ENCODE measurements around the gene MLH1.
"Not testable (repeated sequence)": the region's sequence is repeated elsewhere in the genome, so short reads cannot be mapped to it uniquely, and the experiment has no call there.

The MLH1 gene
- 70.4 to 75.3 reads per million in 2 donors for total RNA-seq

DNA sequence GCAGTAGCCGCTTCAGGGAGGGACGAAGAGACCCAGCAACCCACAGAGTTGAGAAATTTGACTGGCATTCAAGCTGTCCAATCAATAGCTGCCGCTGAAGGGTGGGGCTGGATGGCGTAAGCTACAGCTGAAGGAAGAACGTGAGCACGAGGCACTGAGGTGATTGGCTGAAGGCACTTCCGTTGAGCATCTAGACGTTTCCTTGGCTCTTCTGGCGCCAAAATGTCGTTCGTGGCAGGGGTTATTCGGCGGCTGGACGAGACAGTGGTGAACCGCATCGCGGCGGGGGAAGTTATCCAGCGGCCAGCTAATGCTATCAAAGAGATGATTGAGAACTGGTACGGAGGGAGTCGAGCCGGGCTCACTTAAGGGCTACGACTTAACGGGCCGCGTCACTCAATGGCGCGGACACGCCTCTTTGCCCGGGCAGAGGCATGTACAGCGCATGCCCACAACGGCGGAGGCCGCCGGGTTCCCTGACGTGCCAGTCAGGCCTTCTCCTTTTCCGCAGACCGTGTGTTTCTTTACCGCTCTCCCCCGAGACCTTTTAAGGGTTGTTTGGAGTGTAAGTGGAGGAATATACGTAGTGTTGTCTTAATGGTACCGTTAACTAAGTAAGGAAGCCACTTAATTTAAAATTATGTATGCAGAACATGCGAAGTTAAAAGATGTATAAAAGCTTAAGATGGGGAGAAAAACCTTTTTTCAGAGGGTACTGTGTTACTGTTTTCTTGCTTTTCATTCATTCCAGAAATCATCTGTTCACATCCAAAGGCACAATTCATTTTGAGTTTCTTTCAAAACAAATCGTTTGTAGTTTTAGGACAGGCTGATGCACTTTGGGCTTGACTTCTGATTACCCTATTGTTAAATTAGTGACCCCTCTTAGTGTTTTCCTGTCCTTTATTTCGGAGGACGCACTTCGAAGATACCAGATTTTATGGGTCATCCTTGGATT is at the start of gene MLH1:
MLH1 (plus strand) TSS at position 193 of the 958 bp plus-strand sequence; CDS start at position 223, 30 bp downstream.
- DNase-seq, result no peak

DNA sequence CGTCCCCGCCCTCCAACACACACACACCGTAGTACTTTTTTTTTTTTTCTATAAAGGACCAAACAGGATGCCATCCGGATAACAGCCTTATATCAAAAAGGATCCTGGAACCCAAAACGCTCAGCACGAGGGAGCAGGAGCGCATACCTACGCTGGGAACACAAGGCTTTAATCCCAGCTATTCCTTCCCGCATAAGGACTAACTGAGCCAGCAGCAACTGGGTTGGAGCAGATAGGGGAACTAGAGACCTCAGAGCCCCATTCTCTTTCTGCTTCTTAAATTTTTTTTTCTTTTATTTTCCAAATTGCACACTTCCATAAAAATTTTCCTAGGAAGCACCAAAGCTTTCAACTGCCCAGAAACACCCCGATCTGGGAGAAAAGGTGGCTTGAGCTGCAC is 49.7 kb upstream of the MLH1 start:
- no peak for DNase-seq

DNA sequence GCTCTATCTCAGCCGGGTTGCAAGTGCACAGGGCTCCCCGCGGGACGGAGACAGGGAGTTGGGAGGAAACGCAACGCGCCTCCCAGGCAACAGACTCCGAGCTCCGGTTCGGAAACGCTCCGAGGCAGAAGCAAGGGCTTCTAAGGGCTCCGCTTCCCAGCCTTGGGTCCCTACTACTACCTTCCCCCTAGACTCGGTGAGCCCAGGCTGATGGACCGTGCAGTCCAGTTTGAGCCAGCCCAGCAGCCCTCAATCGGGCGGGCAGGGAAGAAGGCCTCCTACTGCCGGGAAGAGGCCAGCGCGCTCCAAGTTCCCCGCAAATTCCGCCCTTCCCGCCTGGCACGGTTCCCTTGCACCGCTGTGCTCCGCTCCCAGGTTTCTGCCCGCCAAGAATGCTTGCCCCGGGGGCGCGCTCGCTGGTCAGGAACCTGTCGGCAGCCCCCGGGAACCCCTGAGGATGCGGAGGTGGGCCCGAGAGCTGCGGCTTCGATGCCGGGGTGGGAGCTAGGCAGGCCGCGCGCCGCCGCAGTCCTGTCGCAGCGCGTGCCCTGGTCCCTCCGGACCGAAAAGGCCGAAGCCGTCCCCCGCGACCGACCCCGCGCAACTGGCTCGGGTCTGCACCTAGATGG is 49.2 kb upstream of the MLH1 start:
- DNase-seq, result peak; percentile 37

DNA sequence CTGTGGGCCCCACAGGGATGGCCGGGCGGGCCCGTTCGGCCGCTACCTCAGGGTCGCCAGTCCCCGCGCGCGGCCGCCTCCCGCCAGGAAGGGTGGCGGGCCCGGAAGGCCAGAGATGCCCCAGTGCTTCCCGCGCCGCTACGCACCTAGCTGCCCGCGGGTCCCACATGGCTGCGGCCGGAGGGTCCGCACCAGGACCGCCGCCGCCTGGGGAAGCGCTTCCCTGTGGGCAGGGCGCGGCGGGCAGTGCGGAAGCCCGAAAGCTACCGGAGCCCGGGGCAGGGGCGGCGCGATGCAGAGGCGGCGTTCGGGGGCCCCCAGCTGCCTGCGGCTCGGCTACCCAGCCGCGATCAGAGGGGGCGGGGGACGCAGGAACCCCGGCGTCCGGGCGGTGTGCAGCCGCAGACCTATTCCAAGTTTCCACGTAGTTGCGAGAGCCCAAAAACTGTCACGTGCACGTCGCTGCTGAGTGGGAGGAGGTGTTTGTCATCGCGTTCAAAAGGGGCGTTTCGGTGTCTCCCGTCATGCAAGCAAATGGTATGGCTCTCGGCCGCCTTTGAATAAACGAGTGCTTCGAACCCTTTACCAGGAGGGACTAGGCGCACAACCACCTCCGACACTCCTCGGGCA is 48.6 kb upstream of the MLH1 start, which contains the start of gene TRANK1:
TRANK1 (minus strand) TSS at position 414 of the 630 bp plus-strand sequence; CDS start at position 169, 245 bp downstream.
- peak; percentile 74 for DNase-seq

DNA sequence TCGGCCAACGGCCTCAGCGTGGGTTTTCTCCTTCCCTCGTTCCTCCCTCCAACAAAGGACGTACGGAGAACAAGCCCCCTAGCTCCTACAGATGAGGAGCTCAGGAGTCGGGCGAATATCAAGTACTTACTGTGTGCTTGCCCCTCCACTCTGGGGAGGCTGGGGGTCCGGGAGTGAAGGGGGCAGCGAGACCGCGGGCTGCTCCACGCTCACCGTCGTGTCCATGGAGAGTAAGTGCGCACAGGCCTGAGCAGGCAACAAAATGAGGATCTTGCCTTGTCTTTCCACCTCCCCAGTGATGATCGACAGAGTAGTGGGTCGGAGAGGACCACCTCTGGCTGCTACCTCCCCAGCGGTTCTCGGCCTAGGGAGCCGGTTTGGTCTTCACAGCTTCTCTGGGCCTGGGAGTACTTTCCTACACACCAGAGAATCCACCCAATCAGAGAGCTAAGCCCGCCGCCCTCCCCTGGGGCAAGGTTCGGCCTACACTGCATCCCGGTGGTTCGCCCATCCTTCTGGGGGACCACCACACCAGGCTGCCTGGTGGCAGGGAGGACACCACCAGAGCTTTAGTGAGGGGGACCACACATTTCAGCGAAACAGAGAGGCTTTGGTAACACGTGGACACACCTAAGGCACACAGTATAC is 47.9 kb upstream of the MLH1 start:
- DNase-seq, result no peak

DNA sequence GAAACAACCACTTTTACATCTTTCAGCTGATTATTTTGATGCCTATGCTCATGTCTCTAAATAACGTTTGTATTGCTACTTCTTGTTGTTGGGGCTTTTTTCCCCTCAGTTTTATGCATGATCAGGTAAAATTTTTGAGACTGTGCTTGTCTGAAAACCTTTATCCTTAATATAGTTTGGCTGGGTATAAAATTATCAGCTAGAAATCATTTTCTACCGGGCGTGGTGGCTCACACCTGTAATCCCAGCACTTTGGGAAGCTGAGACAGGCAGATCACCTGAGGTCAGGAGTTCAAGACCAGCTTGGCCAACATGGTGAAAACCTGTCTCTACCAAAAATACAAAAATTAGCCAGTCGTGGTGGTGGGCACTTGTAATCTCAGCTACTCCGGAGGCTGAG is 45.5 kb upstream of the MLH1 start:
- DNase-seq, result not testable (repeated sequence)

DNA sequence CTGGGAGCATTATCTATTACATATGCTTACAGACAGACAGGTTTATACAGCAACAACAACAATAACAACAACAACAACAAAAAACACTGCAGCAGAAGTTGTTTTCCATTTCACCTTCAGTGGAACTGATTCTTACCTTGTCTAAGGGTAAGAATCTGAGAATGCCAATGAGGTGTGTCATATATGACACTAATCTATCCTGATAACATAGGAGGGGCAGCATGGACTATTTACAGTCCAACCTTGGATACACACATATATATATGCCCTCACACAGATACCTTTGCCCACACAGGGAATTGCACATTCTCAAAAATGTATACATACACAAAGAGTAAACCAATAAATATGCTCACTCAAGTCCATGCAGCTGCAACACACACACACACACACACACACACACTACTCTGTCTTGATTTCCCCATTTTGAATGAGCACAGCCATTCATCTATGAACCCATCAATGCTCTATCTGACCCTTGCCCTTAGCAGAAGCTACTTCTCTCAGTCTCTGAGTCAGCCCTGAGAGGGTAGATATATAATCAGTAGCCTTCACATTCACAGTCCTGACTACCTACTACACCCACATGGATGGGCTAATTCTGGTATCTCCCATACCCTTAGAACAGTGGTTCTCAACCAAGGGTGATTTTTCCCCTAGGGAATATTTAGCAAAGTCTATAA is 38.7 kb upstream of the MLH1 start:
- no peak for DNase-seq

DNA sequence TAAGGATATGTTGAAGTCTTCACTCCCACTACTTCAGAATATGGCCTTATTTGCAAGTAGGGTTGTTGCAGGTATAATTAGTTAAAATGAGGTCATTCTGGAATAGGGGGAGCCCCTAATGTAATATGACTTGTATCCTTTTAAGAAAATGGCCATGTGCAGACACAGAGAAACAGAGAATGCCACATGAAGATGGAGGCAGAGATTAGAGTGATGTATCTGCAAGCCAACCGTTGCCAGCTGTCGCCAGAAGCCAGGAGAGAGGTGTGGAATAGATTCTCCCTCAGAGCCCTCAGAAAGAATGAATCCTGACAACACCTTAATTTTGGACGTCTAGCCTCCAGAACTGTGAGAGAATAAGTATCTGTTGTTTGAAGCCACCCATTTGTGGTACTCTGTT is 37.2 kb upstream of the MLH1 start:
- no peak for DNase-seq

DNA sequence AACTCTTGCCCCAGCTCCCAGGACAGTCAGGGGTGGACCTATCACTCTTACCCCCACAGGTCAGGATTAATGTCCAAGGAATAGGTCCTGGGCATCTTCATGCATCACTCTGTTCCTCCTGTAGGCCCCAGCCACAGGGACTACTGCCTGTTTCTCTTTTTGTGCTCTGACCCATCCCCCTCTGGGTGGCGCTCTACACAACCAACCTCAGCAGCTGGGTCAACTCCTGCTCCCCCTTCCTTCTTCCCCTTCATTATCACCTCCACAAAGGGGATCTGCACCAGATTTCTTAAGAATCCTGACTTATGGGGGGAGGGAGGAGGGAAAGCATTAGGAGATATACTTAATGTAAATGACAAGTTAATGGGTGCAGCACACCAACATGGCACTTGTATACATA is 36.3 kb upstream of the MLH1 start:
- no peak for DNase-seq

DNA sequence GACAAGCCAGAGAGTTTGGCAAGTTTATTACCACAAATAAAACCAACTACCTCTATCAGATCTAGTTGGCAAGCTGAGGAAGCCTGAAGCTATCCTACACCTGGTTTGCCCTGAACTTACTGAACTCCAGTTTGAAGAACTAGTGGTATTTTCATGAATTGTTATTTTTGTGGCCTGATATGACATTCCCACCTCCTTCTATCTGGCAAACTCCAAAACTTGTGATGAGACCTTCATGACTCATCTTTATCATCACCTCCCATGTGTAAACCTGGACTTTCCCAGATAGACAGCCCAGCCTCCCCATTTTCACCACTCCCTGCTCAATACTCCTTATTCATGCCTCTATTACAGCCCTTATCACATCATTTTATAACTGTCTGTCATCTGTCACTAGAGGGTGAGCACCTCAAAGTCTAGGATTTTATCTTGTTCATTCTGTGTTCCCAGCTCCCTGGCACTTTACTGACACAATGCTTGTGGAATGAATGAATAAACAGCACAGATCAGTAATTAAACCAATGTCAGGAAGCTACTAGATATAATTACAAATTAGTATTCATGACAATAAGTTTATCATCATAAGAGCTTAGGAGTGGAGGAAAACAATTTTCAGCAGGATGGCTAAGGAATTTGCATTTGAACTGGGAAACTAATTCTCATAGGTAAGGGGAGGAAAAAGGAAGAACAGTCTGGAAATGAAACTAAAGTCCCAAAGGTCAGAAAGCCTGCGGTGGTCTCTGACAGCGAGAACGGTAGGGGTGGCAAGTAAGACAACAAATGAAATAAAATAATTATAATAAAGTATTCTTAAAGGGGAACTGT is 35.2 kb upstream of the MLH1 start:
- no peak for DNase-seq

DNA sequence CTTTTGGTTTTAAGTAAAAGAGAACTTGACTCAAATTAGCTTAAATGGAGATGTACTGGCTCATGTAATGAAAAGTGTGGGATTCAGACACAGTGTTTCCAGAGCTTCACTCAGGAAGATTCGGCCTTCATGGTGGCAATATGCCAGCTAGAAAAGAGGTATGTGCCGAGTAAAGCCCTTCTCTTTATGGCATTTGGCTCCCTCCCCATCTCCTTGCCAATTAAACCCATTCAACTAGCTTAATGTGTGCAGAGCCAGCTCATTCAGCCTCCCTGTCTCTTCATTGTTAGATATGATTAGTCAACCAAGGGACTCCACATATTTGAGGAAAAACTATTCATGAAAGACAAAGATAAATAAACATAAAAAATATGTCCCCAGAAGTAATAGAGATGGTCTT is 33.5 kb upstream of the MLH1 start:
- DNase-seq, result no peak

DNA sequence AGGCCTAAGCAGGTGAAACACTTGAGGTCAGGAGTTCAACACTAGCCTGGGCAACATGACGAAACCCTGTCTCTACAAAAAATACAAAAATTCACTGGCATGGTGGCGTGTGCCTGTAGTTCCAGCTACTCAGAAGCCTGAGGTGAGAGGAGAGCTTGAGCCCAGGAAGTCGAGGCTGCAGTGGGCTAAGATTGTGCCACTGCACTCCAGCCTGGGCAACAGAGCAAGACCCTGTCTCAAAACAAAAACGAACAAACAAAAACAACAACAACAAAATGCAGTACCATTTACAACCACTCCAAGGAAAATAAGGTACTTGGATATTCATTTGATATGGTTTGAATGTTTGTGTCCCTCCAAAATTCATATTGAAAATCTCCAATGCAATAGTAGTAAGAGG is 32.8 kb upstream of the MLH1 start:
- DNase-seq, result no peak

DNA sequence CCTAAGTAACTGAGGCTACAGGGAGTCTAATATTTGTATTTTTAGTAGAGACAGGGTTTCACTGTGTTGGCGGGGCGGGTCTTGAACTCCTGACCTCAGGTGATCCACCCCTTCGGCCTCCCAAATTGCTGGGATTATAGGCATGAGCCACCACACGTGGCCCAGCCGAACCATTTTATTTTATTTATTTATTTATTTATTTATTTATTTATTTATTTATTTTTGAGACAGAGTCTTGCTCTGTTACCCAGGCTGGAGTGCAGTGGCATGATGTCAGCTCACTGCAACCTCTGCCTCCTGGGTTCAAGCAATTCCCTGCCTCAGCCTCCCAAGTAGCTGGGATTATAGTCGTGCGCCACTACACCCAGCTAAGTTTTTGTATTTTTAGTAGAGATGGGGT is 30.3 kb upstream of the MLH1 start:
- DNase-seq, result not testable (repeated sequence)

DNA sequence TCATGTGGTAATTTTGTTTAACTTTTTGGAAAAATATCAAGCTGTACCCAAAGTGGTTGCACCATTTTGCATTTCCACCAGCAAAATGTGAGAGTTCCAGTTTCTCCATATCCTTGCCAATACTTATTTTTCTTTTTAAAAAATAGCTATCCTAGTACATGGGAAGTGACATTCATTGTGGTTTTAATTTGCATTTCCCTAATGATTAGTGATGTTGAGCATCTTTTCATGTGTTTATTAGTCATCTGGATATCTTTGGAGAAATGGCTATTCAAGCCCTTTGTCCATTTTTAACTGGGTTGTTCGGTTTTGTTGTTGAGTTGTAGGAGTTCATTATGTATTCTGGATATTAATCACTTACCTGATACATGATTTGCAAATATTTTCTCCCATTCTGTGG is 29.0 kb upstream of the MLH1 start:
- DNase-seq, result no peak

DNA sequence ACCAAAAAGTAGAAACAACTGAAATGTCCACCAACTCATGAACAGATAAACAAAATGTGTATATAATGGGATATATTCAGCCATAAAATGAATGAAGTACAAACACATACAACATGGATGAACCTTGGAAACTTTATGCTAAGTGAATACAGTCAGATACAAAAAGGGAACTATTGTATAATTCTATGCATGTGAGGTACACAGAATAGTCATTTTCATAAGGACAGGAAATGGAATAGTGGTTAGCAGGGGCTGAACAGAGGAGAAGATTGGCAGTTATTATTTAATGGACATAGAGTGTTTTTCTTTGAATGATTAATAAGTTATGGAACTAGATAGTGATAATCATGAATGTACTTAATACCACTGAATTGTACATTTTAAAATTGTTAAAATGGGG is 28.5 kb upstream of the MLH1 start:
- DNase-seq, result no peak

DNA sequence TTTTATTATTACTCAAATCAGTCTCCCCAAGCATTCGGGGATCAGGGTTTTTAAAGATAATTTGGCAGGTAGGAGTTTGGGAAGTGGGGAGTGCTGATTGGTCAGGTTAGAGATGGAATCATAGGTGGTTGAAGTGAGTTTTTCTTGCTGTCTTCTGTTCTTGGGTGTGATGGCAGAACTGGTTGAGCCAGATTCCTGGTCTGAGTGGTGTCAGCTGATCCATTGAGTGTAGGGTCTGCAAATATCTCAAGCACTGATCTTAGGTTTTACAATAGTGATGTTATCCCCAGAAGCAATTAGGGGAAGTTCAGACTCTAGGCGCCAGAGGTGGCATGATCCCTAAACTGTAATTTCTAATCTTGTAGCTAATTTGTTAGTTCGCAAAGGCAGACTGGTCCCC is 27.9 kb upstream of the MLH1 start:
- no peak for DNase-seq

DNA sequence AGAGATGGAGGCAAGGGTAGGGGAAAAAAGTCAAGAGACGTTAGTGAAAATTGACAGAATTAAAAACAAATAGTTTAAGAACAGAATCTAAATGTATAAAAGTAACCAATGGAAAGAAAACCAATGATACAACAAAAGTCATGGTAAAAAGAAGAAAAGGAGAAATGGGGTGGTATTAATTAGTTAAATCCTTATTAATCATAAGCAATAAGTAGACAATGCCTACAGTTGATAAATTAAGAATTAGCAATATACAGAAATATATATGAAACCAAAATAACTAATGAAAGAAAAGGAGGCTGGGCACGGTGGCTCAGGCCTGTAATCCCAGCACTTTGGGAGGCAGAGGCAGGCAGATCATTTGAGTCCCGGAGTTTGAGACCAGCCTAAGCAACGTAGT is 24.2 kb upstream of the MLH1 start:
- DNase-seq, result no peak

DNA sequence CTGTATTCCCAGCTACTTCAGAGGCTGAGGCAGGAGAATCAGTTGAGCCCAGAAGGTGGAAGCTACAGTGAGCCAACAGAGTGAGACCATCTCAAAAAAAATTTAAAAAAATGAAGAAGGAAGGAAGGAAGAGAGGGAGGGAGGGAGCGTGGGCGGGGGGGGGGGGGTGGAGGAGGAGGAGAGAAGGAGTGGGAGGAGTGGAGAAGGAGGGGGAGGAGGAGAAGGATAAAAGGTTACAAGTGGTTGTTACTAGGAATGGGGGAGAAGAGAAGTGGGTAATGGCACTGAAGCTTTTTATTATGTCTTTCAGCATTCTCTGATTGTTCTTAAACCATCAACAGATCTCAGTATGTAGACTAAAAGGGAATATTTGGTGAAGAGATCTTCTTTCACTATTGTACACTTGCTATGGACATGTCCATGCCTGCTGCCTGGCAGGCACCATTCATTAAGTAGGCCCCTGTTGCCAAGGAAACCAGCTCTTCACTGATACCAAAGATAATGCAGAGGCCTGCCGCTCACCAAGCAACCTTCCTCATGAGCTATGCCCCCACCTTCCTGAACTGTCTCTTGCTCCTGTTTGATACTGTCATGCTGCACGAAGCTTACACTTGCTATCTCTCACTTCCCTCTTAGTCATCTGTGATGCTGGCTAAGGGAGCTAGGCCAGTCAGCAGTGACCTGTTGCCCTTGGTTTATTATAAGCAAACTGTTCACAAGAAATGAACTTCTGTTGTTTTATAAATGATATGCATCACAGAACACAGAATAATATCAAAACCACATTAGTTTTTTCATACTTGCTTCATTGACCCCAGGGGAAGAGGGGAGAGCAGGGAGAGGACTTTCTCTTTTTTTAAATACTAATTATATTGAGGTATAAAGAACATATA is 23.5 kb upstream of the MLH1 start:
- DNase-seq, result no peak

DNA sequence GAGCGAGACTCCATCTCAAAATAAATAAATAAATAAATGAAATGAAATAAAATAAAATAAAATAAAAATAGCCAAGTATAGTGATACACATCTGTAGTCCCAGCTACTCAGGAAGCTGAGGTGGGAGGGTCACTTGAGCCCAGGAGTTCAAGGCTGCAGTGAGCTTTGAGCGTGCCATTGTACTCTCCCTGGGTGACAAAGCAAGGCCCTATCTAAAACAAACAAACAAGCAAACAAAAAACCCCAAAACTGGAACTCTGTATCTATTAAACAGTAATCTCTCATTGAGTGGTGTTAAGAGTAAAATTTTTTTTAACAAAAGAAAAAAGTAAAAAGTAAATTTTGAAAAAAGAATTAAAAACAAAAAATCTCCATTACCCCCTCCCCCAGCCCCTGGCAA is 21.2 kb upstream of the MLH1 start:
- no peak for DNase-seq

DNA sequence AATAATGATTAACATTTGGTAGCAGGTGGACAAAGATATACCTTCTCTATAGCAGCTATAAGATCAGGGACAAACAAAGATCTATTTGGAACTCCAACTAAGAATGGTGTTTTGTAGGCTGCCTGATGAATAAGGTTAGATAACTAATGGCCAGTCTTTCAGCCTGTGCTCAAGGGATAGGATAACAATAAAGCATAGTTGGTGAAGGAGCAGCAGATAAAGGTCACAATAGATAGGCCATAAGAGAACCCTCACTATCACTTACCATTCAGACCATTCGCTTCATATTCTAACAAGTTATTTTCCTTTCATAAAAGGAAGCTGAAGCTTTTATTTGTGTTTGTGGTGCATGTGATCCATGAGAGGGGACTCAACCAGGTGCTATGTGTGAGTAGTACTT is 20.2 kb upstream of the MLH1 start:
- no peak for DNase-seq

All from activated gamma-delta T cell (primary cell).